ENCODE results near the gene CNOT10. TPM values are rescaled to one million over a fixed set of nuclear protein-coding genes. Genes with fewer than 3 reads are reported as not detected.
"Not testable (repeated sequence)": the region's sequence is repeated elsewhere in the genome, so short reads cannot be mapped to it uniquely, and the experiment has no call there.

Gene CNOT10
- total RNA-seq, 2 donors from 2014 or later, result 20.0 to 26.5 TPM

DNA sequence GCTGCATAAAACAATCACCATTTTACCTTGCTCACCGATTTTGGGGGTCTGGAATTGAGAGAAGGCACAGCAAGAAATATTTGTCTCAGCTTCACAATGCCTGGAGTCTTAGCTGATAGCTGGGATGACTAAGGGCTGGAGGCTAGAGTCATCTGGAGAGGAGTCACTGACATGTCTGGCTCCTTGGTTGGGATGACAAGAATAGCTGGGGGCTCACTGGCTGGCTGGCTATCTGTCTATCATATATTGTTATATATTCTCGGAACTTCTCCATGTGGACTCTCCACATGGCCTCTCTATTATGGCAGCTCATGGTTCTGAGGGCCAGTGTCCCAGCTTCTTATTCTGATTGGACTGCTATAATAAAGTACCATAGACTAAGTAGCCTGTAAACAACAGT is 112.8 kb downstream of the CNOT10 start:
- no peak for DNase-seq (ENCODE audit: low spot score)
- intact Hi-C loops (cut with DNase I), result no loop called here

DNA sequence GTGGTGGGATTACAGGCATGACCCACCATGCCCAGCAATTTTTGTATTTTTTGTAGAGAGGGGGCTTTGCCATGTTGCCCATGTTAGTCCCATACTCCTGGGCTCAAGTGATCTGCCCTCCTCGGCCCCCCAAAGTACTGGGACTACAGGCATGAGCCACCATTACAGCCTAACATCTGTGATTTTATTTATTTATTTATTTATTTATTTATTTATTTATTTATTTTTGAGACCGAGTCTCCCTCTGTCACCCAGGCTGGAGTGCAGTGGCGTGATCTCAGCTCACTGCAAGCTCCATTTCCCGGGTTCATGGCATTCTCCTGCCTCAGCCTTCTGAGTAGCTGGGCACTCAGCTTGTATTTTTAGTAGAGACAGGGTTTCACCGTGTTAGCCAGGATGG is 116.5 kb downstream of the CNOT10 start:
- intact Hi-C loops (cut with DNase I); DNase-seq (ENCODE audit: low spot score): not testable (repeated sequence)

DNA sequence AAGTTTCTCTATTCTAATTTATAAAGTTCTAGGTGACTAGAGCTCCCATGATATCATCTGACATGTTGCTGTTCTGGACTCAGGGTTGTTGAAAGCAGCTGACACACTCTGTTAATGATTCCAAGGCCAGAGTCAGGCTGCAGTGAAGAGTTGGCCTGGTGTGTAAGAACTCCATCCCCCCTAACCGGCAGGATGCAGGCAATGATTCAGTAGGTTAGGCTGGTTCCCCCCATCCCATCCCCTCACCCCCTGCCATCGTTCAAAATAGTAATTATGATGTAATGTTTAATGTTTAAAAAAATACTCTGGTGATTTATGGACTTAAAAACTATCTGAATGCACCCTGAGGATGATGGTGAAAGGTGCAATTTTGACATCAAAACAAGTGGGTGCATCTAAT is 128.2 kb downstream of the CNOT10 start:
- intact Hi-C loops (cut with DNase I), result loop anchor here in 1 of 2 donors (2.0 kb wide), 1 partner anchor 54 kb away; no protein-coding TSS in a partner anchor
- DNase-seq (ENCODE audit: low spot score), result no peak

DNA sequence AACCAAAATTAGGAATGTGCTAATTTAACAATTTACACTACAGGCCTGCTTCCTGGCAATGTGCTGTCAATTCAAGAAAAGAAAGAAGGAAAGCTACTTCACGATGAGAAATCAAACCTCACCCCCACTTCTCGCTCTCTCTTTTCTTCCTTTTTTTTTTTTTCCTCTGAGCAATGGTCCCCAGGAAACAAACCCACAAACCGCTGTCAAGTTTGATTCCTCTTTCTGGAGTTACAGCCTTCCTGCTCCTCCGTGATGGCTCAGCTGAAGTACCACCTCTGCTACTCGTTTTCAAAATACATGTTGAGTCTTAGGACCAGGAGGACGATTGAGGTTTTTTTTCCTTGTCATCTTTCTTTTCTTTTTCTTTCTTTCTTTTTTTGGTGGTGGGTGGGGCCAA is 129.4 kb downstream of the CNOT10 start:
- DNase-seq (ENCODE audit: low spot score), result no peak
- intact Hi-C loops (cut with DNase I), result no loop called here

DNA sequence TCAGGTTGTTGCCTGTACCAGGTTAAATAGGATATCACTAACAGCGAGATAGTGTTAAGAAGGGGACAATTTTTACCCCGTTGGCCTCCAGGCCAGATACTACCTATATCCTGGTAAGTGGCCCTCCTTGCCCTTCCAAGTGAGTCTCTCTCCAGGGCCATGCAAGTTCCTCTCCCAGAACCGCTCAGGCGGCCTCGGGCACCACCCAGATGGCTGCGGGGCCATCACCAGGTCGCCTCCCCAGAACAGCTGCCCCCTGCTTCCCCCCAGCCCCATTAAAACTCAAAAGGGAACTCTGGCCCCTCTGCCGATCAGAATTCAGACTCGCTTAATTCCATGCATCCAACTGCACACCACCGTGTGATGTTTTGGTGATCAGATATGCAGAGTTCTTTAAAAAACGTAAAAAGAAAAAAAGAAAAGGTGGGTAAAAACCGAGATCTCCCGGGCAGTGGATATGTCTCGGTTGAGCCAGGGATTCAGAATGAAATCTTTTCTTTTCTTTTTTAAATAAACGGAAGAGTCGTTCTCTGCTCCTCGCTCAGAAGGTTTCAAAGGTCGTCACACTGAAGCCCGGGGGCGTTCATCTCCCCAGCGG is 131.0 kb downstream of the CNOT10 start:
- peak; percentile 70 for DNase-seq (ENCODE audit: low spot score)
- intact Hi-C loops (cut with DNase I), result no loop called here

DNA sequence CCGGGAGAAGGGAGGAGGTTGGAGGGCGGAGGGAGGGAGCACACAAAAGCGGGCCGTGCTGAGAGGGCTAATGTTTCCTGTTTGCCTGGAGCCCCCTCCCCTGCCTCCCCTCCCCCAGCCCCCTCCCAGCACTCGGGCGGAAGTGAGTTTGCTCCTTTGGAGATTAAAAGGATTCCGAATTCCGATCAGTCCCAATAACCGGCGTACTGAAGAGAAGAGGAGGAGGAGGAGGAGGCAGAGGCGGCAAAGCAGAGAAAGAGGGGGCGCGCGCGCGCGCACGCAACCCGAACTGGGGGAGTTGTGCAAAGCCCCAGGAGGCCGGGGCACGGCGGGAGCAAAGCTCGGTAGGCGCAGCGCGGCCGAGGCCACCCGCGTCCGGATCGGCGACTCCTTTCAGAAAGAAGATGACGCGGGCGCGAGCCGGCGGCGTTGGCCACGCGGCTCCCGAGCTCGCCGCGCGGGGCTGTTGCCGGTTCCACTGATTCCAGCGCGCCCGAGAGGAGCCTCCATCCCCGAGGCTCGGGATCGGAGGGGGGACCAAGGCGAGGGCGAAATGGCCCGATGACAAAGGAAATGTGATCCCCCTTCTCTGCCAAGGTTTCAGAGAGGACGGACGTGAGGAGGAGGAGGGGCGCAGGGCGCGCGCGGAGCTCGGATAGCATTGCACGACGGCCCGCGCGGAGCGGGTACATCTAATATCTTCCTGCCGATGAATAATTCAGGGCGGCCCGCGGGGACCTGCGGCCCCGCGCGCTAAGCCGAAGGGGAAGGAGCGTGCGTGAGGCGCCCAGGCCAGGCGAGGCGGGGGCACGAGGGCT is 131.7 kb downstream of the CNOT10 start:
- DNase-seq (ENCODE audit: low spot score), result peak; percentile 80
- intact Hi-C loops (cut with DNase I), result no loop called here

DNA sequence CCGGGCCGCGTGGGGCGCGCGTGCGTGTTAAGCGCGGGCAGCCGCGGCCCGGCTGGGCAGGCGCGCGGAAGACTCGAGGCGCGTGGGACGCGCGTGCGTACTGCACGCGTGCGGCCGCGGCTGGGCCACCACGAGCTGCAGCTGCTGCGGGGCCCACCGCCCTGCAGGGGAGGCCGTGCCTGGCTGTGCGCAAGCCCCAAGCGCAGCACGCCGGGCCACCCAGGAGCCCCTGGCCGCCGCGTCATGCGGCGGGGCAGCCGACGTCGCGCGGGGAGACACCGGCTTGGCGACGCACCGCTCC is 132.2 kb downstream of the CNOT10 start:
- peak; percentile 67 for DNase-seq (ENCODE audit: low spot score)
- intact Hi-C loops (cut with DNase I), result no loop called here

DNA sequence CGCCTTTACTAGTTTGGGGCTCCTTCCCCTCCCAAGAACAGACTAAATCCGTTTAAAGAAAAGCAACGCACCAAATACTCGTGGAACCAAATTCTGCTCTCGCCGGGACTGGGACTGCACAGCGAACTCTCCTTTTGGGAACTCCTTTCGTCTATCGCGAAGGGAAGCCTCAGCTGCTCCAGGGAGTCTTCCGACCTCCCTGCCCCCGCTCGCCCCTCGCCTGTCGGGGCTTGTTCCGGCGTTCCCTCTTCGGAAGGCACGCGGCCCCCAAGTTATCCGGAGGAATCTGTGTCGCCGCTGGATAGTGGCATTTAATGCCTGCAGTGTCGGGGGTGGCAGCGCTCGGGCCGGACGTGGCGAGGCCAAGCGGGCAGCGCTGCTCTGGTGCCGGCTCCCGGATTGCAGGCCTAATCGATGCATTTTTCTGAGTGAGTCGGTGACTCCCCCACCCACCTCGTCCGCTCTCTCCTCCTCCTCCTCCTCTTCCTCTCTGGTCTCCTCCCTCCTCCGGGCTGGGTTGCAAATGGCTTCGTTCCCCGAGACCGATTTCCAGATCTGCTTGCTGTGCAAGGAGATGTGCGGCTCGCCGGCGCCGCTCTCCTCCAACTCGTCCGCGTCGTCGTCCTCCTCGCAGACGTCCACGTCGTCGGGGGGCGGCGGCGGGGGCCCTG is 132.7 kb downstream of the CNOT10 start, which contains the start of gene TRIM71:
TSS of gene TRIM71 (plus strand) at position 440 of the 671 bp plus-strand sequence. CDS start at position 524, 84 bp downstream.
- peak; percentile 77 for DNase-seq (ENCODE audit: low spot score)
- intact Hi-C loops (cut with DNase I), result no loop called here

DNA sequence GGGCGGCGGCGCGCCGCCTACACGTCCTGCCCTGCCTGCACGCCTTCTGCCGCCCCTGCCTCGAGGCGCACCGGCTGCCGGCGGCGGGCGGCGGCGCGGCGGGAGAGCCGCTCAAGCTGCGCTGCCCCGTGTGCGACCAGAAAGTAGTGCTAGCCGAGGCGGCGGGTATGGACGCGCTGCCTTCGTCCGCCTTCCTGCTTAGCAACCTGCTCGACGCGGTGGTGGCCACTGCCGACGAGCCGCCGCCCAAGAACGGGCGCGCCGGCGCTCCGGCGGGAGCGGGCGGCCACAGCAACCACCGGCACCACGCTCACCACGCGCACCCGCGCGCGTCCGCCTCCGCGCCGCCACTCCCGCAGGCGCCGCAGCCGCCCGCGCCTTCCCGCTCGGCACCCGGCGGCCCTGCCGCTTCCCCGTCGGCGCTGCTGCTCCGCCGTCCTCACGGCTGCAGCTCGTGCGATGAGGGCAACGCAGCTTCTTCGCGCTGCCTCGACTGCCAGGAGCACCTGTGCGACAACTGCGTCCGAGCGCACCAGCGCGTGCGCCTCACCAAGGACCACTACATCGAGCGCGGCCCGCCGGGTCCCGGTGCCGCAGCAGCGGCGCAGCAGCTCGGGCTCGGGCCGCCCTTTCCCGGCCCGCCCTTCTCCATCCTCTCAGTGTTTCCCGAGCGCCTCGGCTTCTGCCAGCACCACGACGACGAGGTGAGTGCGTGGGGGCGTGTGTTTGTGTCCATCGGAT is 133.4 kb downstream of the CNOT10 start:
- peak; percentile 66 for DNase-seq (ENCODE audit: low spot score)
- intact Hi-C loops (cut with DNase I), result no loop called here

DNA sequence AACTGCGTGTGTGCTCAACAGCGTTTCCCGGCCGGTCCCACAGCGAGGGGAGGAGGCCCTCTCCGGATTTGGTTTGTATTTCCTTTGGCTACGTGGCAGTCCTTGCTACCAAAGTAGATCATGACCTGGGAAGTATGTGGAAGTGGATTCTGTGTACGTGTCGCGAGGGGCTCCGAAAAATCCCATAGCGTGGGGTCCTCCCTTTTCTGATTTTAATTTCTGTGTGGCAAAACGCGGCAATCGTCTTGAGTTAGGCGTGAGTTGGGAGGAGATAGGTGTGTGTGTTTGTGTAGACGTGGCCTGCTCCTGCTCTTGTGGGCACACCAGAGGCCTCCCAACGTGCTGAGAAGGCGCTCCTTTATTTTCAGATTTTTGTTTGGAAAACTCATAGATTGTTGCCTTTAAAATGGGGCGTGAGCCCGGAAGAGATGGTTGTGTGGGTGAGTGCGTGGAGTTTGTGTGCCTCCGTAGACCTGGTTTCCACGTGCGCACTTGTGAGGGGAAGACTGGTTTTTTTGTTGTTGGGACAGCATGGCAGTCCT is 134.1 kb downstream of the CNOT10 start:
- peak; percentile 47 for DNase-seq (ENCODE audit: low spot score)
- intact Hi-C loops (cut with DNase I), result no loop called here

DNA sequence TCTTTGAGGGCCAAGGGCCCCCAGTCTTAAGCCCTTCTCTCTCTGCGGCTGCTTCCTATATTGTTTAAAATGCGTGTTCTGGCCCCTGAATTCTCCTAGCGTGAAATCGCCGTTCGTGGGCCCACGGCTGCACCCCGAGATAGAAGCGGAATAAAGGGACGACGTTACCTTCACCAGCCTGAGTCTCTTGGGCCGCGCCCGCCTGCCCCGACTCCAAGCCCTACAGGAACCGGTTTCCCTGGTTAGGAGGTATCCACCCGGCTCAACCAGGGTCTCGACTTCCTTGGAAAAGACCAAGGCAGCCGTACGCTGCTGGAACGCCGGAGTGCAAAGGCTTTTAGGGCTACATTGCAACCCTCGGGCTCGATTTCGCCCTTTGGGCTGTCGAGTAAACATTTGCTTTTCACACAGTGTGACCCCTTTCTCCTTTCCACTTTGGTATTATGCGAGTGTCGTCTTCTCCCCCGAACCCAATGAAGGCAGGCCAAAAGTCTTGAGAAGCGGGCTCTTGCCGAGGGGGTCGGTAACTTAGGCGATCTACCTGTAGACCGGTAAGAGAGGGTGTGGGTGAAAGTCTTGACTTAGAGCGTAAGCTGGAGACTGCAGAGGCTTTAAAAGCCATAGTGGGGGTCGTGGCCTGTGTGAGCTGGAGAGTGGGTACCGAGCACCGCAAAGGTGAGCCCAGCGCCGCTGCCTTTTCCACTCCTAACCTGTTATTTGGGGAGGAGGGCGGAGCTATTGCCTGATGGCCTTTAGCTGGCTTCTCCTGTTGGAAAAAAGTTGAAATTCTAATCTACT is 134.8 kb downstream of the CNOT10 start:
- intact Hi-C loops (cut with DNase I), result no loop called here
- peak; percentile 66 for DNase-seq (ENCODE audit: low spot score)

DNA sequence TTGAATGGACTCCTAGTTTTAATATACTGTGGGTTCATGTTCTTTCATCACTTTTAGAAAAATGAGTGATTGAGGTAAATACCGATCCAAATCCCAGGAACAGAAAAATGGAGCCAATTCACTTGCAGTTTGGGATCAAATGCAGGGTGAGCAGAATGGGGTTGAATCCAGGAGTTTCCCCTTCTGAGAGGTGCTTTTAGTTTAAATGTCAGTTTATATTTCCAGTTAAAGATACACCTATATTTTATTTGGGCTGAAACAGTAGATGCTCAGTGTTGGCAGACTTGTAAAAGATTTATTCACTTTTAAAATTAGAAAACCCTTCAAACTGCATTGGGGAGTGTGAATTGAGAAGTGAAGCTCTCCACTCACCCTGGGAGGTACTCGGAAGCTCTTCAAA is 135.4 kb downstream of the CNOT10 start:
- intact Hi-C loops (cut with DNase I), result no loop called here
- no peak for DNase-seq (ENCODE audit: low spot score)

DNA sequence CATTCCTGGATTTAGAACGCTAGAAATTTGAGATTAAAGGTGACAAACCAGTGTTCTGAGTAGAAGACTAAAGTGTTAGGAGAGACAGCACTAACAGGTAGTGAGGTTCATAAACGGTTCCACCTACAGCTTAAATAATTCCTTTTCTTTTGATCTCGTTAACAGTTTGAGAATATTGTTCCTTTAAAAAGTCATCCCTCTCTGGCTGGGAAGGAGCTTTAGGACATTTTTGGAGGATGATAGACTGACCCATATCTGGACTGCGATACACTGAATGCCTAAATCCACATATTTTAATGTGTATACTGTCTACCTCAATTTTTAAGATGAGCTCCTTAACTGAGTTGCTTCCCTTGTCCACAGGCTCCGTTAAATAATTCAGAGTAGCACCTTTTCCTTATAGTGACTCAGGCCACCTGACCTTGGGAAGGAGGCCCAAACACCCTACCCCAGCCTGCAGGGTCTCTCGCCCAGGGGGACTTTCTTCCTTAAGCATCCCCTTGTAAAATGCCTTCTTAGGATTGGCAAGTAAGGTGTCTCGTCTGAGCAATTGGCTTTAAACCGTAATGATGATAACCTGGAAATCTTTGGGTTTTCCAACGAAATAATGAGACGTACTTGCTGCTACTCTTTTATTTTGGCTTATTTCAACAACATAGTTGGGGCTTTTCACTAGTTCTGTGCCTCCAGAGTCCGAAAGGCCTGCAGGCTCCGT is 136.1 kb downstream of the CNOT10 start:
- intact Hi-C loops (cut with DNase I), result no loop called here
- no peak for DNase-seq (ENCODE audit: low spot score)

DNA sequence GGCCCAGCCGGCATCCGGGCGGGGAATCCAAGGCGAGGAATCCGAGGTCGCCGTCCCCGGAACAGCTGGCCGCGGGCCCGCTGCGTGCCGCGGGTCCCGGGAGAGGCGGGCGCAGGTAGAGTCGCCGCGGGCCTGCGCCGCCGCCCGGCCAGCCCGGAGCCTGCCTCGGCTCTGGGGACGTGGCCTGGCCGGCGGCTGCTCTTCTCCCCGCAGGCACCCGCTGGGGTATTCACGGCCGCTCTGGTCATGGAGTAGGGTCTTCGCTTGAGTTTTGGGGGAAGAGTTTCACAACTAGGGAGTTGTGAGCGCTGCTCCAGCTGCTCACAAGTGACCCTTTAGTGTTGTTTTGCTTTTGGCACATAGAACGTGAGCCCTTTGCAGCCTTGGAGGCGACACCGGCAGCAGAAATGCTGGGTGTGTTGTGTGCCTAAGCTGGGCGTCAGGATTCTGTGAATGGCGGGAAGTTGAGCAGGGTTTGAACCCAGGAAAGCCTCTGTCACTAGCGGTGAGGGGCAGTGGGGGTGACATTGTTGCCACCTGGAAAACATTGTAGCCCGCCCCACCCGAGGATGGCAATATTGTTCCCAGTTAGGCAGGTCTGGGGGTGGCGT is 136.8 kb downstream of the CNOT10 start:
- peak; percentile 68 for DNase-seq (ENCODE audit: low spot score)
- intact Hi-C loops (cut with DNase I), result no loop called here

DNA sequence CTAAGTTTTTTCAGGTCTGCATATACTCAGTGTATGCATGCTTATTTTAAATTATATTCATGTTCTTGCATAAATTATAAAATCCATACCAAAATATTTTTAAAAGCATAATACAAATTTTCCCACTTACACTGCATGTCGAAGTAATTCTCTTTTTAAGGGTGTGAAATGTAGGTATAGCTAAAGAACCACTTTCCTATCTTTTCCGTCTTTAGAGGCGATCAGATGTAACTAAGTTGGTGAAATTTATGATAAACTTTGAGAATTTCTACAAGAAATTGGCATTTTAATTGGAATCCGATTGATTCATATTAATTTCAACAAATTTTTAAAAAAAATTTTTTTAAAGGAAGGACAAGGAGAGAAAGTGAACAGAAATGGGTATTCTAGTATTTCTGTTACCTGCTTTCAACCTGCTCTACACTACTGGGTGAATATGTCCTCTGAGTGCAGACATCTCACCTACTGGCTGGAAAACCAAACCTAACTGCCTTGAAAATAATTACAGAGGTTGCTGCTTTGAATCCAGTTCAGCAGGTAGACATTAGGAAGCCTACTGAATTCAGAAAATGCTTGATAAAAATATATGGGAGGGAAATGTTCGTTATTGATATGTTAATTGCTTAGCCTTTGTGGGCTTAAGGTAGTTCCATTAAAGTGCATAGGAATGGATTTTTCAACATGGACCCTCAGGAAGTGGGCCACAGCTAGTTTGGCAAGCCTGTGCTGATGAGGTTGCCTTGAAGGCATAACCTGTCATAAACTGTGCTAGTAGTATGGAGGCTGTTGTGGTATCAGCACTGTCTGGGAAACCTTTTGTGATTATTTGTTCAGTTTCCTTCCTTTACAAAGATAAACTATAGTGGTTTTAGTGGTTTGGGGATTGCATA is 137.9 kb downstream of the CNOT10 start:
- DNase-seq (ENCODE audit: low spot score), result no peak
- intact Hi-C loops (cut with DNase I), result no loop called here
